ENCODE data around the gene CBX6.

The CBX6 gene

GRCh38 chr22:38865201-38866023, 6.6 kb downstream of the CBX6 start:
- no peak for TF ChIP-seq REST (IDR thresholded peaks at IDR 0.05; ENCODE audit: insufficient read depth in 1 of 2, low read depth in 2 of 2, low read length in 2 of 2)

GRCh38 chr22:38864361-38865191, 7.4 kb downstream of the CBX6 start:
- TF ChIP-seq REST (IDR thresholded peaks at IDR 0.05; ENCODE audit: insufficient read depth in 1 of 2, low read depth in 2 of 2, low read length in 2 of 2): no peak
- TF ChIP-seq SIN3A (IDR thresholded peaks at IDR 0.05; ENCODE audit: borderline replicate concordance, insufficient read depth, low read length): no peak
- no peak for TF ChIP-seq POLR2AphosphoS5 (IDR thresholded peaks at IDR 0.05; ENCODE audit: low read depth, low read length)
- TF ChIP-seq FOXP2 (optimal IDR thresholded peaks at IDR 0.05; ENCODE audit: borderline replicate concordance, extremely low read depth, extremely low read length, insufficient read depth): no peak
- no peak for TF ChIP-seq TAF1 (IDR thresholded peaks at IDR 0.05; ENCODE audit: borderline replicate concordance, insufficient read depth, low read length)

- TF ChIP-seq REST (IDR thresholded peaks at IDR 0.05; ENCODE audit: insufficient read depth in 1 of 2, low read depth in 2 of 2, low read length in 2 of 2) (no peak), SIN3A (IDR thresholded peaks at IDR 0.05; ENCODE audit: borderline replicate concordance, insufficient read depth, low read length) (no peak), TAF1 (IDR thresholded peaks at IDR 0.05; ENCODE audit: borderline replicate concordance, insufficient read depth, low read length) (no peak), FOXP2 (optimal IDR thresholded peaks at IDR 0.05; ENCODE audit: borderline replicate concordance, extremely low read depth, extremely low read length, insufficient read depth) (no peak), POLR2AphosphoS5 (IDR thresholded peaks at IDR 0.05; ENCODE audit: low read depth, low read length) (no peak)
These were observed 8.4 kb downstream of the CBX6 start for GRCh38 chr22:38863531-38864131.

GRCh38 chr22:38862375-38863329, 9.4 kb downstream of the CBX6 start:
- no peak for TF ChIP-seq FOXP2 (optimal IDR thresholded peaks at IDR 0.05; ENCODE audit: borderline replicate concordance, extremely low read depth, extremely low read length, insufficient read depth)
- TF ChIP-seq SIN3A (IDR thresholded peaks at IDR 0.05; ENCODE audit: borderline replicate concordance, insufficient read depth, low read length): no peak
- TF ChIP-seq REST (IDR thresholded peaks at IDR 0.05; ENCODE audit: insufficient read depth in 1 of 2, low read depth in 2 of 2, low read length in 2 of 2): no peak
- TF ChIP-seq TAF1 (IDR thresholded peaks at IDR 0.05; ENCODE audit: borderline replicate concordance, insufficient read depth, low read length): no peak
- no peak for TF ChIP-seq POLR2AphosphoS5 (IDR thresholded peaks at IDR 0.05; ENCODE audit: low read depth, low read length)

All from PFSK-1 (cell line).